HL-60 (cell line): ENCODE data around the gene OPTC.

Experiments
- DNase-seq, 2 experiments: peaks; one replicate each; pipeline ENCODE4 v3.0.0-alpha.2; 2010 to 2020; ENCODE audit warnings: low read depth in 1 of 2, low spot score in 1 of 2
- H3K27ac ChIP-seq: fragments of 250-450 bp; sonication (Bioruptor Pico); replicated peaks from 2 replicates; pipeline ENCODE4 v1.5.1; 2020; ENCODE audit warnings: mild to moderate bottlenecking, moderate library complexity
- H3K27me3 ChIP-seq: fragments of 250-450 bp; sonication (Bioruptor Pico); 2 replicates; pipeline ENCODE4 v1.5.1; 2021; ENCODE audit warnings: mild to moderate bottlenecking, moderate library complexity; ENCODE audit not compliant: insufficient read depth, poor library complexity, severe bottlenecking
- H3K4me3 ChIP-seq: replicated peaks from 2 replicates; pipeline ENCODE4 v1.5.1; 2011; ENCODE audit warnings: mild to moderate bottlenecking, control low read depth, low read length; ENCODE audit not compliant: insufficient read depth
- GABPA ChIP-seq: IDR thresholded peaks from 2 replicates; pipeline ENCODE4 v1.6.1; 2012; ENCODE audit warnings: low read depth
- POLR2AphosphoS5 ChIP-seq: IDR thresholded peaks from 2 replicates; pipeline ENCODE4 v1.6.1; 2012; ENCODE audit warnings: low read depth
- REST ChIP-seq: IDR thresholded peaks from 2 replicates; pipeline ENCODE4 v1.6.1; 2012; ENCODE audit warnings: low read depth; ENCODE audit not compliant: insufficient replicate concordance
- SPI1 ChIP-seq: IDR thresholded peaks from 2 replicates; pipeline ENCODE4 v1.6.1; 2012; ENCODE audit warnings: low read depth, mild to moderate bottlenecking, borderline replicate concordance
- TF ChIP-seq, protein P1 (sequence below): IDR thresholded peaks from one replicate; pipeline ENCODE4 v1.5.1; 2011; ENCODE audit warnings: low read length, control low read depth, inconsistent platforms; ENCODE audit not compliant: insufficient read depth

Gene OPTC

GRCh38 chr1:203512517-203512847, 18.5 kb downstream of the OPTC start:
- no peak overlapping the region for H3K4me3 ChIP-seq
- H3K27me3 ChIP-seq = no peaks in the 10 kb centered on the region
- no peak overlapping the region for H3K27ac ChIP-seq
- no peak for TF ChIP-seq REST
- TF ChIP-seq, protein P1, sequence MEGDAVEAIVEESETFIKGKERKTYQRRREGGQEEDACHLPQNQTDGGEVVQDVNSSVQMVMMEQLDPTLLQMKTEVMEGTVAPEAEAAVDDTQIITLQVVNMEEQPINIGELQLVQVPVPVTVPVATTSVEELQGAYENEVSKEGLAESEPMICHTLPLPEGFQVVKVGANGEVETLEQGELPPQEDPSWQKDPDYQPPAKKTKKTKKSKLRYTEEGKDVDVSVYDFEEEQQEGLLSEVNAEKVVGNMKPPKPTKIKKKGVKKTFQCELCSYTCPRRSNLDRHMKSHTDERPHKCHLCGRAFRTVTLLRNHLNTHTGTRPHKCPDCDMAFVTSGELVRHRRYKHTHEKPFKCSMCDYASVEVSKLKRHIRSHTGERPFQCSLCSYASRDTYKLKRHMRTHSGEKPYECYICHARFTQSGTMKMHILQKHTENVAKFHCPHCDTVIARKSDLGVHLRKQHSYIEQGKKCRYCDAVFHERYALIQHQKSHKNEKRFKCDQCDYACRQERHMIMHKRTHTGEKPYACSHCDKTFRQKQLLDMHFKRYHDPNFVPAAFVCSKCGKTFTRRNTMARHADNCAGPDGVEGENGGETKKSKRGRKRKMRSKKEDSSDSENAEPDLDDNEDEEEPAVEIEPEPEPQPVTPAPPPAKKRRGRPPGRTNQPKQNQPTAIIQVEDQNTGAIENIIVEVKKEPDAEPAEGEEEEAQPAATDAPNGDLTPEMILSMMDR = no peak
- no peak for TF ChIP-seq POLR2AphosphoS5
- no peak for DNase-seq

GRCh38 chr1:203512848-203513584, 19.1 kb downstream of the OPTC start:
- H3K27ac ChIP-seq = no peak overlapping the region
- no peaks in the 10 kb centered on the region for H3K27me3 ChIP-seq
- no peak overlapping the region for H3K4me3 ChIP-seq
- TF ChIP-seq SPI1 (peak; percentile 70), POLR2AphosphoS5 (no peak), GABPA (no peak)
- peak; percentile 70 to 71 for DNase-seq

DNA sequence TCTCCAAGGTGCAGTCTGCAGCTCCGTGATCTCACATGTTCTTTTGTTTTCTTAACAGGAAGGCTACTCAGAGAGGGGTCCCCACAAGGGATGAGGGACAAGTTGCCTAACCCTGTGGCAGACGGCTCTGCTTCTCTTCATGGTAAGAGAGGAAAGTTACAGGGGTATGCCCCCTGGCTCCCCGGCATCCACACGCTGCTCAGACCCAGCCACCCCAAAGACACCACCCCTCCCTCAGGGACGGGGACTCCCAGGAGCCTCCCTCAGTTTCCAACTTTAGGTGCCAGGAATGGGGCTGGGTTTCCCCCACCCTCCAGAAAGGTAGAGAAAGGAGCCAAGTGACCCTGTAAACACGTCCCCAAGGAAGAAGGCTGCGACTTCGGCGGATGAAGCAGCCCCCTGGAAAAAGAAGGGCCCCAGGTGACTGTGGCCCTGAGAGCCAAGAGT, 19.7 kb downstream of the OPTC start:
- no peak for TF ChIP-seq POLR2AphosphoS5
- no peak for TF ChIP-seq SPI1
- no peak for TF ChIP-seq REST
- TF ChIP-seq, protein P1 = no peak
- TF ChIP-seq GABPA = no peak
- Histone ChIP-seq H3K27me3 (no peaks in the 10 kb centered on the region), H3K27ac (no peak overlapping the region), H3K4me3 (no peak overlapping the region)
- DNase-seq = no peak

GRCh38 chr1:203516184-203516583, 22.2 kb downstream of the OPTC start:
- Histone ChIP-seq H3K27me3 (no peaks in the 10 kb centered on the region), H3K27ac (no peak overlapping the region), H3K4me3 (no peak overlapping the region)
- TF ChIP-seq, protein P1 = no peak
- TF ChIP-seq SPI1 (no peak), GABPA (no peak), REST (no peak), POLR2AphosphoS5 (no peak)
- DNase-seq = no peak
